Measurements from ENCODE around the gene PDLIM5.

GRCh38 chr4:94640151-94640550 is 188.4 kb downstream of the PDLIM5 start:
- TF ChIP-seq CTCF (IDR thresholded peaks at IDR 0.05): no peak
- TF ChIP-seq POLR2A (IDR thresholded peaks at IDR 0.05): no peak
- TF ChIP-seq EP300 (IDR thresholded peaks at IDR 0.05): no peak
